Mammary epithelial cell (primary cell): ENCODE results near the gene MT1HL1.

Experiments
- CTCF ChIP-seq, 2 donors: IDR thresholded peaks in 1 of 2; conservative IDR thresholded peaks in 1 of 2; 2 replicates each; pipeline ENCODE4 v1.5.1; 2011 to 2012; ENCODE audit warnings: inconsistent platforms in 2 of 2, low read length in 2 of 2, mild to moderate bottlenecking in 2 of 2, control low read depth in 1 of 2, low read depth in 1 of 2; ENCODE audit not compliant: insufficient read depth in 1 of 2; ENCODE audit errors: extremely low read depth in 1 of 2
- EZH2 ChIP-seq: IDR thresholded peaks from 2 replicates; pipeline ENCODE4 v1.6.1; 2012; ENCODE audit warnings: low read length, inconsistent platforms, borderline replicate concordance

- no peak for TF ChIP-seq CTCF (conservative IDR thresholded peaks at IDR 0.05 in 1 of 2, IDR thresholded peaks at IDR 0.05 in 1 of 2; ENCODE audit: extremely low read depth in 1 of 2, insufficient read depth in 1 of 2, low read depth in 1 of 2, low read length in 2 of 2)
- no peak for TF ChIP-seq EZH2
Measured at GRCh38 chr1:237000191-237000590, 4.0 kb downstream of the MT1HL1 start.
